Muscle layer of duodenum (tissue), 2 donors: ENCODE measurements around the gene FGF1.

Experiments
- H3K27ac ChIP-seq: one replicate; pipeline ENCODE4 v1.7.0; 2013; ENCODE audit warnings: mild to moderate bottlenecking, low read length
- H3K27me3 ChIP-seq: one replicate; pipeline ENCODE4 v1.7.0; 2013; ENCODE audit warnings: low read depth, mild to moderate bottlenecking, control low read depth, low read length
- H3K36me3 ChIP-seq, 2 donors: one replicate each; pipeline ENCODE4 v1.7.0; 2013; ENCODE audit warnings: low read length in 2 of 2, control low read depth in 1 of 2, mild to moderate bottlenecking in 1 of 2; ENCODE audit not compliant: insufficient read depth in 2 of 2, control insufficient read depth in 1 of 2
- H3K4me1 ChIP-seq, 2 donors: one replicate each; pipeline ENCODE4 v1.7.0; 2013; ENCODE audit warnings: low read length in 2 of 2, mild to moderate bottlenecking in 2 of 2, control low read depth in 1 of 2, moderate library complexity in 1 of 2; ENCODE audit not compliant: insufficient read depth in 2 of 2, control insufficient read depth in 1 of 2
- H3K4me3 ChIP-seq, 2 donors: one replicate each; pipeline ENCODE4 v1.7.0; 2013; ENCODE audit warnings: low read length in 2 of 2, low read depth in 1 of 2, mild to moderate bottlenecking in 1 of 2
- H3K9me3 ChIP-seq, 2 donors: one replicate each; pipeline ENCODE4 v1.7.0; 2013; ENCODE audit warnings: low read length in 2 of 2, control low read depth in 1 of 2, mild to moderate bottlenecking in 1 of 2; ENCODE audit not compliant: control insufficient read depth in 1 of 2
- donor health status: healthy.

The FGF1 gene

GRCh38 chr5:142568283-142568995 is 117.5 kb downstream of the FGF1 start:
- peak overlapping the region; percentile 71 for H3K27ac ChIP-seq
- H3K4me1 ChIP-seq: peaks cover 0 to 9% of the 10 kb centered on the region in 2 donors
- no peaks in the 10 kb centered on the region for H3K9me3 ChIP-seq
- peak overlapping the region in 1 of 2 donors; percentile 24 for H3K4me3 ChIP-seq
- H3K27me3 ChIP-seq: no peaks in the 10 kb centered on the region
- H3K36me3 ChIP-seq: no peaks in the 10 kb centered on the region

- H3K27me3 ChIP-seq: no peaks in the 10 kb centered on the region
- no peak overlapping the region for H3K4me3 ChIP-seq
- no peaks in the 10 kb centered on the region for H3K9me3 ChIP-seq
- no peaks in the 10 kb centered on the region for H3K36me3 ChIP-seq
- no peak overlapping the region for H3K27ac ChIP-seq
- no peaks in the 10 kb centered on the region for H3K4me1 ChIP-seq
Measured at GRCh38 chr5:142561486-142562097, 124.3 kb downstream of the FGF1 start.

GRCh38 chr5:142561029-142561428 is 124.9 kb downstream of the FGF1 start:
- H3K4me3 ChIP-seq: no peak overlapping the region
- H3K36me3 ChIP-seq: no peaks in the 10 kb centered on the region
- no peak overlapping the region for H3K27ac ChIP-seq
- H3K4me1 ChIP-seq: no peaks in the 10 kb centered on the region
- no peaks in the 10 kb centered on the region for H3K27me3 ChIP-seq
- no peaks in the 10 kb centered on the region for H3K9me3 ChIP-seq

GRCh38 chr5:142552107-142552506 is 133.8 kb downstream of the FGF1 start:
- H3K27ac ChIP-seq: no peak overlapping the region
- peaks cover 5% of the 10 kb centered on the region for H3K27me3 ChIP-seq
- no peaks in the 10 kb centered on the region for H3K9me3 ChIP-seq
- no peaks in the 10 kb centered on the region for H3K4me1 ChIP-seq
- no peak overlapping the region for H3K4me3 ChIP-seq
- no peaks in the 10 kb centered on the region for H3K36me3 ChIP-seq

- no peak overlapping the region for H3K27ac ChIP-seq
Measured at GRCh38 chr5:142551338-142552067, 134.4 kb downstream of the FGF1 start.

GRCh38 chr5:142550471-142550870 is 135.4 kb downstream of the FGF1 start:
- Histone ChIP-seq H3K27ac (no peak overlapping the region), H3K9me3 (no peaks in the 10 kb centered on the region)

More at GRCh38 chr5:142551338-142552067, 134.4 kb downstream of the FGF1 start:
- Histone ChIP-seq H3K36me3 (no peaks in the 10 kb centered on the region), H3K4me3 (no peak overlapping the region), H3K9me3 (no peaks in the 10 kb centered on the region), H3K4me1 (no peaks in the 10 kb centered on the region), H3K27me3 (peaks cover 5% of the 10 kb centered on the region)

GRCh38 chr5:142549834-142550233 is 136.1 kb downstream of the FGF1 start:
- Histone ChIP-seq H3K9me3 (no peaks in the 10 kb centered on the region), H3K27me3 (peaks cover 5% of the 10 kb centered on the region), H3K36me3 (no peaks in the 10 kb centered on the region), H3K27ac (no peak overlapping the region), H3K4me3 (no peak overlapping the region), H3K4me1 (no peaks in the 10 kb centered on the region)

More at GRCh38 chr5:142550471-142550870, 135.4 kb downstream of the FGF1 start:
- Histone ChIP-seq H3K36me3 (no peaks in the 10 kb centered on the region), H3K4me3 (no peak overlapping the region), H3K4me1 (no peaks in the 10 kb centered on the region), H3K27me3 (peaks cover 5% of the 10 kb centered on the region)

GRCh38 chr5:142548739-142549275 is 137.1 kb downstream of the FGF1 start:
- Histone ChIP-seq H3K36me3 (no peaks in the 10 kb centered on the region), H3K27me3 (peaks cover 5% of the 10 kb centered on the region), H3K4me3 (no peak overlapping the region), H3K27ac (no peak overlapping the region), H3K4me1 (no peaks in the 10 kb centered on the region), H3K9me3 (no peaks in the 10 kb centered on the region)

GRCh38 chr5:142547445-142548380 is 138.2 kb downstream of the FGF1 start:
- Histone ChIP-seq H3K9me3 (no peaks in the 10 kb centered on the region), H3K27ac (no peak overlapping the region), H3K4me1 (no peaks in the 10 kb centered on the region), H3K36me3 (no peaks in the 10 kb centered on the region), H3K4me3 (no peak overlapping the region), H3K27me3 (peaks cover 5% of the 10 kb centered on the region)

- H3K4me1 ChIP-seq: peaks cover 0 to 4% of the 10 kb centered on the region in 2 donors
- H3K9me3 ChIP-seq: no peaks in the 10 kb centered on the region
- no peak overlapping the region for H3K4me3 ChIP-seq
- H3K27ac ChIP-seq: no peak overlapping the region
- H3K27me3 ChIP-seq: no peaks in the 10 kb centered on the region
- H3K36me3 ChIP-seq: no peaks in the 10 kb centered on the region
Measured at GRCh38 chr5:142545650-142546322, 140.1 kb downstream of the FGF1 start.
